OCI-LY1 (cell line): ENCODE data around the gene NKAIN2.

Source experiments
- CTCF ChIP-seq: fragments of 200-600 bp; sonication (generic), shearing (Covaris generic); IDR thresholded peaks from 2 replicates; pipeline ENCODE4 v1.5.1; 2017; ENCODE audit warnings: mild to moderate bottlenecking, antibody characterized with exemption, low read length, moderate library complexity, mixed read lengths
- EZH2 ChIP-seq: fragments of 200-600 bp; sonication (generic), shearing (Covaris generic); IDR thresholded peaks from 2 replicates; pipeline ENCODE4 v1.8.0; 2017; ENCODE audit warnings: borderline replicate concordance, mixed run types, mild to moderate bottlenecking, antibody characterized with exemption, low read length, moderate library complexity, mixed read lengths

GRCh38 chr6:124857746-124858145 is 1054.1 kb downstream of the NKAIN2 start:
- TF ChIP-seq CTCF (no peak), EZH2 (no peak)
